NT2/D1 (cell line): ENCODE data around the gene PHF24.

Source experiments
- SUZ12 ChIP-seq: IDR thresholded peaks from 2 replicates; pipeline ENCODE4 v1.6.1; 2011; ENCODE audit not compliant: insufficient read length, insufficient read depth; ENCODE audit errors: extremely low read depth
- YY1 ChIP-seq: IDR thresholded peaks from 2 replicates; pipeline ENCODE4 v1.6.1; 2011; ENCODE audit not compliant: insufficient read length, insufficient read depth
- ZNF274 ChIP-seq: IDR thresholded peaks from 2 replicates; pipeline ENCODE4 v1.6.1; 2011; ENCODE audit warnings: mild to moderate bottlenecking, low read depth, low read length

GRCh38 chr9:34962546-34962945 lies 4.5 kb downstream of the PHF24 start:
- TF ChIP-seq YY1, result no peak
- TF ChIP-seq ZNF274, result no peak
- no peak for TF ChIP-seq SUZ12
